Activated CD4-positive, alpha-beta T cell treated with anti-CD3 and anti-CD28 coated beads, Interleukin-2, amount 50 U/mL, for 24 hours (primary cell): ENCODE data around the gene CEP152.
"Not testable (repeated sequence)": the region's sequence is repeated elsewhere in the genome, so short reads cannot be mapped to it uniquely, and the experiment has no call there.

ENCODE experiments used
- DNase-seq, 2 donors: peaks; one replicate each; pipeline ENCODE4 v3.0.0-alpha.2; 2020; ENCODE audit warnings: low read depth in 1 of 2, low spot score in 1 of 2

Gene CEP152

GRCh38 chr15:48810414-48811324, at the start of gene CEP152:
Gene CEP152, minus strand, starts transcription at chr15:48811069. Its CDS starts 5,420 bp downstream, at chr15:48805649.
- DNase-seq, result peak; percentile 91 to 98

GRCh38 chr15:48859426-48859825, 48.6 kb upstream of the CEP152 start:
- DNase-seq, result no peak

GRCh38 chr15:48858401-48858800, 47.5 kb upstream of the CEP152 start:
- no peak for DNase-seq

GRCh38 chr15:48856942-48857341, 46.1 kb upstream of the CEP152 start:
- no peak for DNase-seq

GRCh38 chr15:48855501-48856440, 44.9 kb upstream of the CEP152 start:
- DNase-seq, result no peak

GRCh38 chr15:48854434-48854833, 43.6 kb upstream of the CEP152 start:
- DNase-seq, result not testable (repeated sequence)

GRCh38 chr15:48851956-48852355, 41.1 kb upstream of the CEP152 start:
- no peak for DNase-seq

GRCh38 chr15:48850648-48851047, 39.8 kb upstream of the CEP152 start:
- no peak for DNase-seq

- no peak for DNase-seq
These were observed 34.3 kb upstream of the CEP152 start for GRCh38 chr15:48845123-48845522.

GRCh38 chr15:48842501-48842900, 31.6 kb upstream of the CEP152 start:
- no peak for DNase-seq

- DNase-seq, result no peak
These were observed 23.9 kb upstream of the CEP152 start for GRCh38 chr15:48834756-48835155.

GRCh38 chr15:48833526-48834239, 22.8 kb upstream of the CEP152 start:
- DNase-seq, result no peak

GRCh38 chr15:48832648-48833047, 21.8 kb upstream of the CEP152 start:
- no peak for DNase-seq

GRCh38 chr15:48828906-48829305, 18.0 kb upstream of the CEP152 start:
- DNase-seq, result no peak

GRCh38 chr15:48828471-48828870, 17.6 kb upstream of the CEP152 start:
- no peak for DNase-seq

GRCh38 chr15:48825075-48825474, 14.2 kb upstream of the CEP152 start:
- DNase-seq, result no peak

- no peak for DNase-seq
These were observed 12.8 kb upstream of the CEP152 start for GRCh38 chr15:48823706-48824105.

GRCh38 chr15:48823237-48823636, 12.4 kb upstream of the CEP152 start:
- no peak for DNase-seq

- no peak for DNase-seq
These were observed 3.4 kb upstream of the CEP152 start for GRCh38 chr15:48814286-48814685.

- no peak for DNase-seq
These were observed 573 bp upstream of the CEP152 start for GRCh38 chr15:48811325-48811958.

- DNase-seq, result no peak
These were observed 4.7 kb downstream of the CEP152 start for GRCh38 chr15:48806151-48806550.
